Progenitor cell of endocrine pancreas (in vitro differentiated cells): ENCODE measurements around the gene SIAH2. TPM values are rescaled to one million over a fixed set of nuclear protein-coding genes. Genes with fewer than 3 reads are reported as not detected.

Experiments
- total RNA-seq: library from RNA; stranded (reverse); gene quantifications from 2 replicates; pipeline ENCODE4 v1.2.1, GENCODE V29; 2021

SIAH2 gene
- total RNA-seq, 1 donor from 2014 or later: 17.9 TPM

Other genes with a start within 250 kb of the SIAH2 start
- gene SERP1, start 216.7 kb downstream of the SIAH2 start, total RNA-seq: 94.9 and 97.7 TPM in 2 replicates
- gene EIF2A, start 216.4 kb downstream of the SIAH2 start, total RNA-seq: 66.4 and 67.4 TPM in 2 replicates
- 68.1 and 69.0 TPM in 2 replicates for gene SELENOT, start 159.8 kb downstream of the SIAH2 start, total RNA-seq
- 0.49 TPM in 1 of 2 replicates, not detected in the other for gene ERICH6, start 59.2 kb downstream of the SIAH2 start, total RNA-seq
- not detected in 2 replicates for gene MINDY4B, start 142.3 kb upstream of the SIAH2 start, total RNA-seq
- not detected in 2 replicates for gene CLRN1, start 209.6 kb upstream of the SIAH2 start, total RNA-seq